ENCODE results near the gene TUBGCP5. TPM values are rescaled to one million over a fixed set of nuclear protein-coding genes. Genes with fewer than 3 reads are reported as not detected.

TUBGCP5 gene
- total RNA-seq, 1 donor from 2014 or later: 22.8 TPM

GRCh38 chr15:22981051-22981840 is 58.1 kb downstream of the TUBGCP5 start:
- H3K36me3 Mint-ChIP-seq (ENCODE audit: low read depth): no peaks in the 10 kb centered on the region
- H3K27me3 Mint-ChIP-seq (ENCODE audit: low read depth): peaks cover 24% of the 10 kb centered on the region
- no peak for DNase-seq (ENCODE audit: low spot score)
- peak overlapping the region; percentile 66 for H3K4me3 Mint-ChIP-seq (ENCODE audit: low read depth)
- H3K9me3 Mint-ChIP-seq: no peaks in the 10 kb centered on the region
- H3K27ac Mint-ChIP-seq: no peak overlapping the region
- peaks cover 14% of the 10 kb centered on the region for H3K4me1 Mint-ChIP-seq (ENCODE audit: low read depth)
- intact Hi-C loops (cut with micrococcal nuclease): no loop called here

DNA sequence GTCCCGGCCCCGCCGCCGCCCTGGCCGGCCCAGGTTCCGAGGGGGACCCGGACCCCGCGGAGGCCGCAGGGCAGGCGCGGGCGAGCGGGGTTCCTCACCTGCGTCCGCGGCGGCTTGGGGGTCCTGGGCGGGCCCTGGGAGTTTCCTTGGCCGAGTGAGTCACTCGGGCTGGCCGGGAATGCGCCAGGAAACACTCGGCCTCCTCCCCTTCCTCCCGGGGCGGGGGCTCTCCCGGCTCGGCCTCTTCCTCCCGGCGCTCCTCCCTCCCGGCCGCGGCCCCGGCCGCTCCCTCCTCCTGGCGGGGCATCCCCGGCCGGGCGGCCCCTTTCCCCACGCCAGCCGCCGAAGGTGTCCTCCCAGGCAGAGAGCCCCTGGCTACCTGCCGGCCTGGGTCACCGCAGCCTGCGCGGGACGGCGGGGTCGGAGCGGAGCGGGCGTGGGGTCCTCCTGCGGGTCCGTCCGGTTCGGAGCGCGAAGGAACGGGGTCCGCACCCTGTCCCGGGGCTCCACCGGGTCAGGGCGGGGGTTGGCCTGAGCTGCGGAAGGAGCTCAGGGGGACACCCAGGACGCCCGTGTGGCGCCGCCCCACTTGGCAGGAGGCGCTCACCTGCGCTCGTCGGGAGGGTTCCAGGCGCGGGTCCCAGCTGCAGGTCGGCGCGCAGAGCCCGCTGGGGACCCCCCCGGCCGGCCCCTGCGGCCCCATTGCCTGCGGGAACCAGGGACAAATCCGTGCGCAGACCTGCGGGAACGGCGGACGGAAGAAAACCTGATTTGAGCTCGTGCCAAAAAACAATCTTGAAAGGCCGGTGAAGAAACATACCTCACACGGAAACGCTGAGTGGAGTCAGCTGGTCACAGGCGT is 58.9 kb downstream of the TUBGCP5 start, which contains the start of gene CYFIP1:
Gene CYFIP1, minus strand, starts transcription at position 180 of the 862 bp plus-strand sequence. CDS start 33,083 bp downstream, outside the sequence.
- DNase-seq (ENCODE audit: low spot score): peak; percentile 16
- H3K9me3 Mint-ChIP-seq: no peaks in the 10 kb centered on the region
- no peaks in the 10 kb centered on the region for H3K36me3 Mint-ChIP-seq (ENCODE audit: low read depth)
- intact Hi-C loops (cut with micrococcal nuclease): no loop called here
- H3K27me3 Mint-ChIP-seq (ENCODE audit: low read depth): peaks cover 24% of the 10 kb centered on the region
- H3K4me3 Mint-ChIP-seq (ENCODE audit: low read depth): peak within 1 kb of the TSS; percentile 87
- H3K27ac Mint-ChIP-seq: peak within 1 kb of the TSS; percentile 46
- H3K4me1 Mint-ChIP-seq (ENCODE audit: low read depth): peaks cover 14% of the 10 kb centered on the region

- Mint-ChIP-seq H3K36me3 (ENCODE audit: low read depth) (no peaks in the 10 kb centered on the region), H3K4me3 (ENCODE audit: low read depth) (peak overlapping the region; percentile 87), H3K27ac (peak overlapping the region; percentile 46), H3K27me3 (ENCODE audit: low read depth) (peaks cover 24% of the 10 kb centered on the region), H3K9me3 (no peaks in the 10 kb centered on the region), H3K4me1 (ENCODE audit: low read depth) (peaks cover 18% of the 10 kb centered on the region)
- peak; percentile 19 for DNase-seq (ENCODE audit: low spot score)
- intact Hi-C loops (cut with micrococcal nuclease): no loop called here
Measured at GRCh38 chr15:22979238-22980188, 59.9 kb downstream of the TUBGCP5 start.

- Mint-ChIP-seq H3K4me1 (ENCODE audit: low read depth) (peaks cover 18% of the 10 kb centered on the region), H3K9me3 (no peaks in the 10 kb centered on the region), H3K27ac (no peak overlapping the region), H3K4me3 (ENCODE audit: low read depth) (peak overlapping the region; percentile 87), H3K36me3 (ENCODE audit: low read depth) (no peaks in the 10 kb centered on the region), H3K27me3 (ENCODE audit: low read depth) (peaks cover 24% of the 10 kb centered on the region)
- intact Hi-C loops (cut with micrococcal nuclease): no loop called here
- DNase-seq (ENCODE audit: low spot score): no peak
Measured at GRCh38 chr15:22978691-22979237, 60.6 kb downstream of the TUBGCP5 start.

DNA sequence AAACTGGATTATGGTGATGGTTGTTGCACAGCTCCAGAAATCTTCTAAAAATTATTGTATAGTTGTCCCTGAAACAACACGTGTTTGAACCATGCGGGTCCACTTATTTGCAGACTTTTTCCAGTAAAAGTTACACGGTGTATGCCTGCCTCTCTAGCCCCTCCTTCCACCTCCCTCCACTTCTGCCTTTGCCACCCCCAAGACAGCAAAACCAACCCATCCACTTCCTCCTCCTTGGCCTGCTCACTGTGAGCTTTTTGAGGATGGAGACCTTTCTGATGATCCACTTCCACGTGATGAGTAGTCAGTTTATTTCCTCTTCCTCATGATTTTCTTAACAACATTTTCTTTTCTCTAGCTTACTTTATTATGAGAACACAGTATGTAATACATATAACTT is 64.6 kb downstream of the TUBGCP5 start:
- no peaks in the 10 kb centered on the region for H3K9me3 Mint-ChIP-seq
- H3K27me3 Mint-ChIP-seq (ENCODE audit: low read depth): peaks cover 15% of the 10 kb centered on the region
- no peak overlapping the region for H3K4me3 Mint-ChIP-seq (ENCODE audit: low read depth)
- H3K27ac Mint-ChIP-seq: peak overlapping the region; percentile 2
- peaks cover 21% of the 10 kb centered on the region for H3K4me1 Mint-ChIP-seq (ENCODE audit: low read depth)
- no peak for DNase-seq (ENCODE audit: low spot score)
- intact Hi-C loops (cut with micrococcal nuclease): no loop called here
- H3K36me3 Mint-ChIP-seq (ENCODE audit: low read depth): no peaks in the 10 kb centered on the region

- Mint-ChIP-seq H3K36me3 (ENCODE audit: low read depth) (no peaks in the 10 kb centered on the region), H3K9me3 (peaks cover 4% of the 10 kb centered on the region), H3K27me3 (ENCODE audit: low read depth) (peaks cover 7% of the 10 kb centered on the region), H3K4me1 (ENCODE audit: low read depth) (peaks cover 14% of the 10 kb centered on the region), H3K27ac (no peak overlapping the region), H3K4me3 (ENCODE audit: low read depth) (no peak overlapping the region)
- intact Hi-C loops (cut with micrococcal nuclease): no loop called here
- no peak for DNase-seq (ENCODE audit: low spot score)
Measured at GRCh38 chr15:22973987-22974386, 65.4 kb downstream of the TUBGCP5 start.

- peaks cover under 1% of the 10 kb centered on the region for H3K27me3 Mint-ChIP-seq (ENCODE audit: low read depth)
- H3K4me3 Mint-ChIP-seq (ENCODE audit: low read depth): no peak overlapping the region
- peaks cover 4% of the 10 kb centered on the region for H3K9me3 Mint-ChIP-seq
- H3K4me1 Mint-ChIP-seq (ENCODE audit: low read depth): peaks cover 10% of the 10 kb centered on the region
- no peaks in the 10 kb centered on the region for H3K36me3 Mint-ChIP-seq (ENCODE audit: low read depth)
- no peak overlapping the region for H3K27ac Mint-ChIP-seq
- no peak for DNase-seq (ENCODE audit: low spot score)
- intact Hi-C loops (cut with micrococcal nuclease): no loop called here
Measured at GRCh38 chr15:22973286-22973685, 66.1 kb downstream of the TUBGCP5 start.

DNA sequence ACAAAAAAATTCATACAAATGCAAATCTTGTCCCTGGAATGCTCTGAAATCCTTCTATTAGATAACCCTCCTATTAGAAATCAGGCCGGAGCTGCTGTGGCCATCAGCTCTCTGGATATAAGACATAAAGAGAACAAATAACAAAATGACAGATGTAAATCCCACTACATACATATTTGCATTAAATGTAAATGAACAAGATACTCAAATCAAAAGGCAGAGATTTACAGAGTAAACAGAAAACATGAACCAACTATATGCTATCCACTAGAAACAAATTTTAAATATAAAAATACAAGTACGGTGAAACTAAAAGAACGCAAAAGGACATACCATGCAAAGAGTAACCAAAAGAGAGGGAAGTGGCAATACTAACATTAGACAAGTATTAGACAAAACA is 69.9 kb downstream of the TUBGCP5 start:
- no peak overlapping the region for H3K4me3 Mint-ChIP-seq (ENCODE audit: low read depth)

GRCh38 chr15:22968366-22968765 is 71.0 kb downstream of the TUBGCP5 start:
- Mint-ChIP-seq H3K9me3 (peaks cover 4% of the 10 kb centered on the region), H3K36me3 (ENCODE audit: low read depth) (no peaks in the 10 kb centered on the region), H3K27ac (no peak overlapping the region), H3K27me3 (ENCODE audit: low read depth) (no peaks in the 10 kb centered on the region), H3K4me1 (ENCODE audit: low read depth) (peaks cover 4% of the 10 kb centered on the region), H3K4me3 (ENCODE audit: low read depth) (no peak overlapping the region)
- intact Hi-C loops (cut with micrococcal nuclease): no loop called here
- no peak for DNase-seq (ENCODE audit: low spot score)

More for the DNA sequence above, 69.9 kb downstream of the TUBGCP5 start:
- Mint-ChIP-seq H3K9me3 (peaks cover 4% of the 10 kb centered on the region), H3K27ac (no peak overlapping the region), H3K27me3 (ENCODE audit: low read depth) (no peaks in the 10 kb centered on the region), H3K36me3 (ENCODE audit: low read depth) (no peaks in the 10 kb centered on the region), H3K4me1 (ENCODE audit: low read depth) (peaks cover 6% of the 10 kb centered on the region)
- intact Hi-C loops (cut with micrococcal nuclease): no loop called here
- no peak for DNase-seq (ENCODE audit: low spot score)

- intact Hi-C loops (cut with micrococcal nuclease): no loop called here
- DNase-seq (ENCODE audit: low spot score): no peak
- H3K36me3 Mint-ChIP-seq (ENCODE audit: low read depth): no peaks in the 10 kb centered on the region
- peaks cover 2% of the 10 kb centered on the region for H3K4me1 Mint-ChIP-seq (ENCODE audit: low read depth)
- H3K27ac Mint-ChIP-seq: no peak overlapping the region
- no peak overlapping the region for H3K4me3 Mint-ChIP-seq (ENCODE audit: low read depth)
- peaks cover 4% of the 10 kb centered on the region for H3K9me3 Mint-ChIP-seq
- no peaks in the 10 kb centered on the region for H3K27me3 Mint-ChIP-seq (ENCODE audit: low read depth)
Measured at GRCh38 chr15:22967084-22967770, 72.1 kb downstream of the TUBGCP5 start.

DNA sequence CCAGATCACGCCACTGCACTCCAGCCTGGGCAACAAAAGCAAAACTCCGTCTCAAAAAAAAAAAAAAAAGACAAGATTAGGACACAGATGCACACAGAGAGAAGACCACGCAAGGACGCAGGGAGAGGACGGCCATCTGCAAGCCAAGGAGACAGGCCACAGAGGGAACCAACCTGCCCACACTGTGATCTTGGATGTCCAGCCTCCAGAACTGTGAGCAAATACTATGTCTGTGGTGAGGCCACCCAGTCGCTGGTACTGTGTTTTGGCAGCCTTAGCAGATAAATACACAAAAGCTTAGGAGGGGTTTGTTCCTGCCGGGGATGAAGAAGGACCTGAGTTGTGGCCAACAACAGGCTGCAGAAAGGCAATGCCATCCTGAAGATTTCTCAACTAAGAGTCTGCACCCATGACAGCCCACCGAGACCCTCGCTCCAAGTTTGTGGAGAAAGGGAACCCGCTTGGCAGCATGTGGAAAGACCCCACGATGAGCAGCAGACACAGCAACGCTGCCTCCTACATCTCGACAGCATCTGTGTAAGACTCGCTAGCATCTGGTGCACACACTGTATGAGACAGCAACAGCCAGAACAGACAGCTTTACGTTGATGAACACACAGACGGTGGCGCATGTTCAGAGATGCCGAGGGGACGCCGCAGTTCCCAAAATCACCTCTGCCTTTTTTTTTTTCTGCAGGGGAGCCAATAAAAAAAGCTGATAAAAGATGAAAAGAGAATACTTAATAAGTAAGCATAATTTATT is 72.9 kb downstream of the TUBGCP5 start:
- Mint-ChIP-seq H3K36me3 (ENCODE audit: low read depth) (no peaks in the 10 kb centered on the region), H3K4me3 (ENCODE audit: low read depth) (no peak overlapping the region), H3K9me3 (peaks cover 4% of the 10 kb centered on the region), H3K4me1 (ENCODE audit: low read depth) (peaks cover 2% of the 10 kb centered on the region), H3K27me3 (ENCODE audit: low read depth) (no peaks in the 10 kb centered on the region), H3K27ac (no peak overlapping the region)
- no peak for DNase-seq (ENCODE audit: low spot score)
- intact Hi-C loops (cut with micrococcal nuclease): no loop called here

All from activated T-helper 2 cell treated with anti-CD3 and anti-CD28 coated beads, Interferon-gamma antibody, Interleukin-2, Interleukin-4, amounts not matched to agents 10 μg/mL and 5 μg/mL and 100 μg/mL, durations not matched to agents 14 hours and 24 hours and 36 hours (primary cell).